Measurements from ENCODE around the gene POLR3A. TPM values are rescaled to one million over a fixed set of nuclear protein-coding genes. Genes with fewer than 3 reads are reported as not detected.

The POLR3A gene
- total RNA-seq, 1 donor from 2014 or later, result 18.2 TPM

GRCh38 chr10:77922055-77922454, 107.3 kb downstream of the POLR3A start:
- no peak for DNase-seq (ENCODE audit: extremely low read depth, low read depth, low spot score)

GRCh38 chr10:77921395-77921794, 107.9 kb downstream of the POLR3A start:
- no peak for DNase-seq (ENCODE audit: extremely low read depth, low read depth, low spot score)

- DNase-seq (ENCODE audit: extremely low read depth, low read depth, low spot score), result no peak
These were observed 108.8 kb downstream of the POLR3A start for GRCh38 chr10:77920495-77920894.

GRCh38 chr10:77919713-77920108, 109.6 kb downstream of the POLR3A start:
- no peak for DNase-seq (ENCODE audit: extremely low read depth, low read depth, low spot score)

Other genes starting within 250 kb of the POLR3A start
- gene DLG5, start 102.8 kb downstream of the POLR3A start, total RNA-seq, result 11.3 and 13.1 TPM in 2 replicates
- gene RPS24, start 4.3 kb upstream of the POLR3A start, total RNA-seq, result 1,840 and 2,519 TPM in 2 replicates